Activated CD4-positive, CD25-positive, alpha-beta regulatory T cell (primary cell): ENCODE results near the gene RANBP17.
"Not testable (repeated sequence)": the region's sequence is repeated elsewhere in the genome, so short reads cannot be mapped to it uniquely, and the experiment has no call there.

Experiments used
- DNase-seq, 4 experiments: peaks; one replicate each; lab custom pipeline; 2025; lab: John Stamatoyannopoulos, UW

The RANBP17 gene

GRCh38 chr5:170861917-170862766 lies at the start of gene RANBP17:
Gene RANBP17 (plus strand): TSS chr5:170862018.
- DNase-seq: no peak

DNA sequence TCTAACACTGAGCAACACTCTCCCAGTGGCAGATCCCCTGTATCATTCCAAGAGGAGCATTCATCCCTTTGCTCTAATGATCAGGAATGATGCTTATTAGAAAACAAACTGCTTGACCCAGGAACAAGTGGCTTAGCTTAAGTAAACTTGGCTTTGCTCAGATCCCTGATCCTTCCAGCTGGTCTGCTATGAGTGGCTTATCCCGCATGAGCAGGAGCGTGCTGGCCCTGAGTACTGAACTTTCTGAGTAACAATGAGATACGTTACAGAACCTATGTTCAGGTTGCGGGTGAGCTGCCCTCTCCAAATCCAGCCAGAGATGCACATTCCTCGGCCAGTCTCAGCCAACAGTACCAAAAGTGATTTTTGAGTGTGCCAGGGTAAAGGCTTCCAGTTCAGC lies 48.6 kb upstream of the RANBP17 start:
- DNase-seq: no peak

DNA sequence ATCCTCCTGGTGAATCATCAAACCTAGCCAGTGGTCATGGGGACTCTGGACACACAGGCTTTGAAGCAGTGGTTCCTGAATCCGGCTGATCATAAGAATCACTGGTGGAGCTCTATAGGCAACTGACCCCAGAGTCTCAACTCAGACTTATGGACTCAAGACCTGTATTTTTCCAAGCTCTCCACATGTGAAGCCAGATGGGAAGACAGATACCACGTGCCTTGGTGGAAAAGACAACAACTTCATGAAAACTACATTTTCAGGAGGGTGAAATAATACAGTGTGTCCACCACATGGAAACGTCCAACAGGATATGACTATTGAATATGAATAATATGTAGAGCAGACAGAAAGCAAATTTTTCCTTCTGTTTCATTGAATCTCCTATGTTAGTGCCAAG lies 44.6 kb upstream of the RANBP17 start:
- no peak for DNase-seq

- DNase-seq: no peak
Measured at GRCh38 chr5:170818232-170818631, 43.6 kb upstream of the RANBP17 start.

GRCh38 chr5:170819824-170820223 lies 42.0 kb upstream of the RANBP17 start:
- no peak for DNase-seq

DNA sequence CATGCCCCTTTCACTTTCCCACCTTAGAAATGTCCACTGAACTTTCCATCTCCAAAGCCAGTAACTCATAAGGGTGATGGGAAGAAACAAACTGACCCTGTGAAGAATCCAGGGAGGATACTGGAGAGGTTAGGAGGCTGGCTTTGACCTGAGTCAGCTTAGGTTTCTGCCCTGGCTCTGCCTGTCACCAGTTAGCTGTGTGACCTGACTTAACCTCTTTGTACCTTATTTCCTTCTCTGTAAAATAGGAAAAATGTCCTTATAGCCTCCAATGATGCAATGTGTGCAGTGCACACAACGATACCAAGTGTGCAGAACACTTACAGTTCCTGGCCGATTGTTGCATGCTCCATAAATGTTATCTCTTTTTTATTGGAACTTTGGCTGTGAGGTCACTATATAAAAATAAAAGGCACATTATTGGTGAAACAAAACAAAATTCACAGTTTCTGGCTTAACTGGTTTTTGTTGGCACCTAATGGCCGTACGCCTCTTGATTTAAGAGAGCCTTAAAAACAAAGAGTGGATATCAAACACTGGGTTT lies 40.5 kb upstream of the RANBP17 start:
- DNase-seq: no peak

DNA sequence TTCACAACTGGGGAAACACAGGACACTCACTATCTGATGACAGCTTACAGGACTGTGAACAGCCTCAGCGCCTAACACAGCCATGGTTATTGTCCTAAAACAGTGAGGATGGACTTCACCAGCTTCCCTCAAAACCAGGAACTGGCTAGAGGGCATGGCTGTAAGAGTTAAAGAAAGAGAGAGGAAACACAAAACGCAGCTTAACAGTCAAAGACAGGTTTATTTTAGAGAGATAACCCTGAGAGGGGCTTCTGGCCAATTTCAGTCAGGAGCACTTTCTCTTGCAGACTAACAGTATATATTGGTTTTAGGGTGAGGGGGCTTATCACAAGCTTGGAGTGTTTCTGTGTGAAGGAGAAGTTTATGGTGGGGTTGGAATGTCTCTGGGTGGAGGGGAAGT lies 35.7 kb upstream of the RANBP17 start:
- DNase-seq: no peak

DNA sequence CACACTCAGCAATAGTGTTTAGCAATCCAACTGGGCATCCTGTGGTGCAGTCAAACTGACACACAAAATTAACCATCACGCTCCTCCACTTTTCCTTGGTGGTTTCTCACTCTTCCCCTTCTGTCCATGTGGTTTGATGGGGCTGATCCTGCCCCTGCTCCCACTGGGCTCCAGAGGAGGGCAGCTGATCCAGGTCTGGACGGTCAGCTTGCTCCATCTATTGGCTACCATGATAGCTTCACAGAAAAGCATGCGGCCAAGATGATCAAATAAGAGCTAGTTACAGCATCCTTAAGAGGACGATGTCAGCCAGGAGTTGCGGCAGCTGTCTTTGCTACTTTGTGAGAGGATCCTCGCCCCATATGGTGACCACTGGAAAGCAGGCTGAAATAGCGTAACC lies 29.6 kb upstream of the RANBP17 start:
- no peak for DNase-seq

DNA sequence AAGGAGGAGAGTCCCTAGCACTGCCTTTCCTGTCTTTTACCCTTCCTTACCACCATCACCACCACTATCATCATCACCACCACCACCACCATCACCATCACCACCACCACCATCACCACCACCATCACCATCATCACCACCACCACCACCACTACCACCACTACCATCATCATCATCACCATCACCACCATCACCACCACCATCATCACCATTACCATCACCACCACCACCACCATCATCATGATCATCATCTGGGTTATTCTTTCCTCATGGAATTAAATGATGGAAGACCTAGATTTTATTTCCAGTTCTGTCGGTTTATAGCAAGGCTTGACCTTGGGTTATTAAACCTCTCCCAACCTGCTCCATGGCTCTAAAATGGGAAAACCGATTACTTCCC lies 27.8 kb upstream of the RANBP17 start:
- not testable (repeated sequence) for DNase-seq

DNA sequence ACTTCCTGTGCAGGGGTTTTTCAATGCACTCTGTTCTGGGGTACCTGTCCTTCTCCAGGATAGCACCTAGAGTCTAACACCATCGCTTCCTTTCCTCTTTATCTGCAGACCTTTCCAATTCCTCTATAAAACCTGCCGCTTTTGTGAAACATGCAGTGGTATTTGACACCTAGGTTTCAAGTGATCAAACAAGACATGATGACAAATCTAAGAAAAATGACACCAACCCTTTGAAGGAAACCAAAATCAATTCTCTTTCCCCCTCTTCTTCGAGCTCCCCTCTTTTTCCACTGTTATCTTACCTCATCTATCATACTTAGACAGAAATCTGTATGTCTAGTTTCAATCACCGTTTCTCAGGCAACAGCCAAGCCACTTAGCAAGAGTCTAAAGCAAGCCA lies 25.6 kb upstream of the RANBP17 start:
- DNase-seq: no peak

DNA sequence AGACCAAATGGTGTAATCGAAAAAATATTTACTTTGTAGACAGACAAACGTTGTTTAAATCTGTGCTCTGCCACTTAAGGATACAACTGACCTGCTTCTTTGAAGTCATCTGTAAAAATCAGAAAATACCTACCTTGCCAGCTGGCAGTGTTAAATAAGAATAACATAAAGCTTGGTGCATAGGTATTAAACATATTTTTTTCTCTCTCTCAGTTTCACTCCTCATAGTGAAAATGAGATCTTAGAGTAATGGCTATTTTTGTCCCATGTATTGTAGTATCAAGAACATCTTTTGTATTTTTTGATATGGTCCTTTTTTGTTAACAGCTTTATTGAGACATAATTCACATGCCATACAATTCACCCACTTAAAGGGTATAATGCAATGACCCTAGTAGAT lies 17.9 kb upstream of the RANBP17 start:
- DNase-seq: no peak

- DNase-seq: no peak
Measured at GRCh38 chr5:170844651-170845050, 17.2 kb upstream of the RANBP17 start.

- DNase-seq: no peak
Measured at GRCh38 chr5:170846416-170846815, 15.4 kb upstream of the RANBP17 start.

DNA sequence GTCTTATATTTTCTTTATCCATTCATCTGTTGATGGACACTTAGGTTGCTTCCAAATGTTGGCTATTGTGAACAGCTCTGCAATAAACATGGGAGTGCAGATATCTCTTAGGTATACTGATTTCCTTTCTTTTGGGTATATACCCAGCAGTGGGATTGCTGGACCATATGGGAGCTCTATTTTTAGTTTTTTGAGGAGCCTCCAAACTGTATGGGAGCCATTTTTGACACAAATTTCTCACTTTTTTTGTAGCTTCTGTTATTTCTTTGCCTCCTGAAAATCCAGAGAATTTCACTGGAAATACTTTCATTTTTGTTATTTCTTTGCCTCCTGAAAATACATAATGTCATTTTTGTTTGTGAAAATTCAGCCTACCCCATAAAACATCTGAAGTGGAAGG lies 15.0 kb upstream of the RANBP17 start:
- DNase-seq: no peak

DNA sequence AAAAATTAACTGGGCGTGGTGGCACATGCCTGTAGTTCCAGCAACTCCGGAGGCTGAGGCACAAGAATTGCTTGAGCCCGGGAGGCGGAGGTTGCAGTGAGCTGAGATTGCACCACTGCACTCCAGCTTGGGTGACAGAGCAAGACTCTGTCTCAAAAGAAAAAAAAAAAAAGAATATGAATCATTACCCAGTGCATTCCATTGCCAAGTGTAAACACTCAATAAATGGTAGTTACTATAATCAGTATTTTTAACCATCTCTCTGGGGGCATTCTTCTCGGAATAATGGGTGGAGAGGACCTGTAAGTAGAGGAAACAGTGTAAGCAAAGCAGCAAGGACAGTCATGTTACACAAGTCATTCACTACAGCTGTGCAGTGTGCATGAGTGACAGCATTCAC lies 13.8 kb upstream of the RANBP17 start:
- DNase-seq: no peak

GRCh38 chr5:170849374-170849773 lies 12.4 kb upstream of the RANBP17 start:
- no peak for DNase-seq

- DNase-seq: no peak
Measured at GRCh38 chr5:170854566-170854965, 7.3 kb upstream of the RANBP17 start.

DNA sequence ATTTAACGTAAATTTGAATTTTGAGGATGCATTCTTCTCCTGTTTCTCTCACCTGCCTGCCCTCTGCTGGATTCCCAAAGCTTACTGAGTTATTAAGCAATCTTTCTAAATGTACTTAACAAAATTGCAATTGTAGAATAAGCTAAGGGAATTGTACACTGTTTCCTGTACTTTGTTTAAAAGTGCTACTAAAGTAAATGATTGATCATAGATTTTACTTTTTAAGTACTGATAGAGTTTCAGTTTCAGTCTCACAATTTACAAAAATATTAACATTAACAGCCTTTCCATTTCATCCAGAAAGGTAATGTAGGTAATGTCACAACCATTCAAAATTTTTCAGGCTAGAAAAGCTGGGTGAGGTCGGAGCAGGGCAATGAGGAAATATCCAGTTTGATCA lies 4.8 kb upstream of the RANBP17 start:
- no peak for DNase-seq

DNA sequence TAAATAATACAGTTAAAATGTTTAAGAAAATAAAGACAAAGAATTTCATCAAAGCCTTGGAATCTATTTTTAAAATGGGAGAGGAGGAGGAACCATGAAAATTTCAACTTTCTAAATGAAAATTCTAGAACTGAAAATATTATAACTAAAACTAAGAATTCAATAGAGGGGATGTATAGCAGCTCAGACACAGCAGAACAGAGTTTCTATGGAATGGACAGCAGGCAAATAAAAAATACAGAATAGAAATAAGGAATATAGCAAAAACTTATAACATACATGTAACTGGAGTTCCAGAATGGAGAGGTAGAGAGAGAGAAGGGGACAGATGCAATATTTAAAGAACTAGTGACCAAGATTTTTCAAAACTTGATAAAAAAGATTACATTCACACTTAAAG lies 1.4 kb upstream of the RANBP17 start:
- DNase-seq: no peak

DNA sequence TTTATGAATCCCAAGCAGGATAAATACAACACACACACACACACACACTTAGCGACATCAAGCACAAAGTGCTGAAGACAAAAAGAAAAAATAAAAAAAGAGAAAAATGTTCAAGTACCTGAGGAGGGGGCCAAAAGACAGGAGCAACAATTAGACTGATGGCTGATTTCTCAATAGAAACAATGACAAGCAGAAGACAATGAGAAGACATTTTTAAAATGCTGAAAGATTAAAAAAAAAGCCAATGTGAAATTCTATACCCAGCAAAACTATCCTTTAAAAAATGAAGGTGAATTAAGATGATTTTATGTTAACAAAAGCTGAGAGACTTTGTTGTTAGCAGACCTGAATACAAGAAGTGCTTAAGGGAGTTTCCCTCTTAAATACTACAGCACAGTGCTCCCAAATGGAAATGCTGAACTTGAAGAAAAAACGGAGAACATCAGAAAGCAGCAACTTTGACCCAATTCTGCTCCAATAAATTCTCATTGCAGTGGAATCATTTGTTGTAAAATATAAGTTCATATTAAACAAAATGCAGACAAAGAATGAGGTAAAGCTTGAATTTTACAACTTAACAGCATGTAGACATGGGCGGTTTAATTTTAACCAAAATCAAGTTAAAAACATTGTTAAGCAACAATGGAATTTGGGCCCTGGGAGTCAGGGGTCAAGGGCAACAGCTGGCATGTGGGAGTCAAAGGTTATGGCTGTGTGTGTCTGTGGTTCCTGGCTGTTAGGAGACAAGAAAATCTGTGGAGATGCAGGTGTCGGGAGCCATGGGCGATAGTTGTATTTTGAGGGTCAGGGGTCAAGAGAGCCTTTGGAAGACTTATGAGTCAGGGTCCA lies 776 bp upstream of the RANBP17 start:
- no peak for DNase-seq

DNA sequence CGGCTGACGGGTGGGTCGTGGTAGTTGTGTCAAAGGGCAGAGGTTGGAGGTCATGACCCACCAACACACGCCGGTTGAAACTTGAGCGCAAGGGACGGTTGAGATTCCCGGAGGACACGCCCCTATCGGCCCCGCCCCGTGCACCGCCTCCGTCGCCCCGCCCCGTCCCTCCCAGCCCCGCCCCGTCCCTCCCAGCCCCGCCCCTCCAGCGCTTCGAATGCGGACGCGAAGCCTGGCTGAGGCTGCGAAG lies 226 bp upstream of the RANBP17 start:
- DNase-seq: no peak

- no peak for DNase-seq
Measured at GRCh38 chr5:170863646-170864045, 1.8 kb downstream of the RANBP17 start.

- no peak for DNase-seq
Measured at GRCh38 chr5:170865622-170866021, 3.8 kb downstream of the RANBP17 start.
